GM23338 (cell line): ENCODE data around the gene GNB2. TPM values are rescaled to one million over a fixed set of nuclear protein-coding genes. Genes with fewer than 3 reads are reported as not detected.

ENCODE experiments used
- ATAC-seq: fragments of 200-7000 bp; cut with Tn5 transposase; 3 replicates; pipeline ENCODE4 v1.9.1; 2020
- DNase-seq: peaks from one replicate; pipeline ENCODE4 v3.0.0-alpha.2; 2015; ENCODE audit warnings: low spot score
- H2AFZ ChIP-seq: fragments of 200-600 bp; sonication (generic); 2 replicates; pipeline ENCODE4 v1.8.0; 2016; ENCODE audit warnings: antibody characterized with exemption, mild to moderate bottlenecking, moderate library complexity
- H3F3A ChIP-seq: fragments of 200-600 bp; sonication (generic); replicated peaks from 2 replicates; pipeline ENCODE4 v1.8.0; 2017; ENCODE audit warnings: antibody characterized with exemption, mixed run types, low read depth
- H3K27ac ChIP-seq: fragments of 200-600 bp; sonication (generic); 2 replicates; pipeline ENCODE4 v1.6.1; 2016; ENCODE audit warnings: low read depth
- H3K27me3 ChIP-seq: fragments of 200-600 bp; sonication (generic); 2 replicates; pipeline ENCODE4 v1.8.0; 2016; ENCODE audit warnings: mild to moderate bottlenecking, mixed run types, moderate library complexity; ENCODE audit not compliant: insufficient read depth
- H3K36me3 ChIP-seq: fragments of 200-600 bp; sonication (generic); 2 replicates; pipeline ENCODE4 v1.8.0; 2016; ENCODE audit warnings: mild to moderate bottlenecking; ENCODE audit not compliant: insufficient read depth
- H3K4me1 ChIP-seq: fragments of 200-600 bp; sonication (generic); 2 replicates; pipeline ENCODE4 v1.8.0; 2016; ENCODE audit warnings: mild to moderate bottlenecking, moderate library complexity; ENCODE audit not compliant: insufficient read depth
- H3K4me2 ChIP-seq: fragments of 200-600 bp; sonication (generic); 2 replicates; pipeline ENCODE4 v1.7.1; 2017; ENCODE audit warnings: mixed run types
- H3K4me3 ChIP-seq: fragments of 200-600 bp; sonication (generic); 2 replicates; pipeline ENCODE4 v1.6.1; 2016; ENCODE audit warnings: mixed run types
- H3K79me2 ChIP-seq: fragments of 200-600 bp; sonication (generic); replicated peaks from 2 replicates; pipeline ENCODE4 v1.8.0; 2017; ENCODE audit warnings: mild to moderate bottlenecking; ENCODE audit not compliant: insufficient read depth
- H3K9me2 ChIP-seq: fragments of 200-600 bp; sonication (generic); 2 replicates; pipeline ENCODE4 v1.8.0; 2017; ENCODE audit not compliant: insufficient read depth
- H4K20me1 ChIP-seq: fragments of 200-600 bp; sonication (generic); replicated peaks from 2 replicates; pipeline ENCODE4 v1.8.0; 2017; ENCODE audit warnings: mild to moderate bottlenecking; ENCODE audit not compliant: insufficient read depth
- H3K27ac Mint-ChIP-seq: 2 replicates; pipeline ENCODE4 v1.8.0; 2020; ENCODE audit warnings: inconsistent platforms, mild to moderate bottlenecking, moderate library complexity, mixed read lengths
- H3K27me3 Mint-ChIP-seq: 3 replicates; pipeline ENCODE4 v1.8.0; 2022; ENCODE audit warnings: low read depth, mild to moderate bottlenecking, moderate library complexity, mixed read lengths, inconsistent platforms; ENCODE audit not compliant: insufficient read depth, poor library complexity
- H3K36me3 Mint-ChIP-seq: 3 replicates; pipeline ENCODE4 v1.8.0; 2021; ENCODE audit warnings: low read depth, mild to moderate bottlenecking, inconsistent platforms, moderate library complexity, mixed read lengths
- H3K4me1 Mint-ChIP-seq: 3 replicates; pipeline ENCODE4 v1.8.0; 2020; ENCODE audit warnings: mild to moderate bottlenecking, inconsistent platforms, mixed read lengths
- H3K4me3 Mint-ChIP-seq: 3 replicates; pipeline ENCODE4 v1.8.0; 2021; ENCODE audit warnings: moderate library complexity, mild to moderate bottlenecking, inconsistent platforms, mixed read lengths
- H3K9me3 Mint-ChIP-seq: 3 replicates; pipeline ENCODE4 v1.8.0; 2020; ENCODE audit warnings: moderate library complexity, mild to moderate bottlenecking, inconsistent platforms, mixed read lengths
- JUNB ChIP-seq: IDR thresholded peaks from one replicate; pipeline ENCODE4 v1.6.1; 2016; ENCODE audit warnings: antibody characterized with exemption; ENCODE audit not compliant: unreplicated experiment
- NANOG ChIP-seq: IDR thresholded peaks from 2 replicates; pipeline ENCODE4 v1.6.1; 2016; ENCODE audit warnings: antibody characterized with exemption, borderline replicate concordance
- POLR2AphosphoS5 ChIP-seq: IDR thresholded peaks from 2 replicates; pipeline ENCODE4 v1.6.1; 2016; ENCODE audit warnings: antibody characterized with exemption, low read depth
- STAT1 ChIP-seq: IDR thresholded peaks from one replicate; pipeline ENCODE4 v1.6.1; 2016; ENCODE audit warnings: antibody characterized with exemption; ENCODE audit not compliant: unreplicated experiment
- ZNF114 ChIP-seq: fragments of 250-450 bp; sonication (Bioruptor Pico); IDR thresholded peaks from 2 replicates; pipeline ENCODE4 v1.5.0; 2020; ENCODE audit warnings: mild to moderate bottlenecking, moderate library complexity
- ZNF462 ChIP-seq: fragments of 250-450 bp; sonication (Bioruptor Pico); IDR thresholded peaks from 2 replicates; pipeline ENCODE4 v1.5.0; 2020; ENCODE audit warnings: mild to moderate bottlenecking, moderate library complexity
- polyA plus RNA-seq: library from polyadenylated mRNA; unstranded; fragments of >200 nt; fragmentation: Nextera tagmentation; extraction: Ambion mirVana; gene quantifications from 2 replicates; pipeline ENCODE4 v1.2.1, GENCODE V29; 2016
- total RNA-seq: library from RNA; depleted of rRNA; stranded (reverse); fragments of >200 nt; shearing (Covaris generic); gene quantifications from 2 replicates; pipeline ENCODE4 v1.2.3, GENCODE V29; 2014
- TF ChIP-seq, protein P1 (sequence below): IDR thresholded peaks from one replicate; pipeline ENCODE4 v1.6.1; 2018; ENCODE audit warnings: antibody characterized with exemption; ENCODE audit not compliant: unreplicated experiment
- TF ChIP-seq, protein P2 (sequence below), 2 experiments: fragments of 200-600 bp in 1 of 2; sonication (generic) in 1 of 2; conservative IDR thresholded peaks; 2 replicates each; pipeline versions ENCODE4 v1.5.1 to v1.6.1; 2016 to 2017; ENCODE audit warnings: antibody characterized with exemption in 2 of 2, low read depth in 2 of 2, mild to moderate bottlenecking in 2 of 2, moderate library complexity in 1 of 2

The GNB2 gene
- total and polyA plus RNA-seq, 2 experiments from 2014 or later: 112 to 153 TPM

DNA sequence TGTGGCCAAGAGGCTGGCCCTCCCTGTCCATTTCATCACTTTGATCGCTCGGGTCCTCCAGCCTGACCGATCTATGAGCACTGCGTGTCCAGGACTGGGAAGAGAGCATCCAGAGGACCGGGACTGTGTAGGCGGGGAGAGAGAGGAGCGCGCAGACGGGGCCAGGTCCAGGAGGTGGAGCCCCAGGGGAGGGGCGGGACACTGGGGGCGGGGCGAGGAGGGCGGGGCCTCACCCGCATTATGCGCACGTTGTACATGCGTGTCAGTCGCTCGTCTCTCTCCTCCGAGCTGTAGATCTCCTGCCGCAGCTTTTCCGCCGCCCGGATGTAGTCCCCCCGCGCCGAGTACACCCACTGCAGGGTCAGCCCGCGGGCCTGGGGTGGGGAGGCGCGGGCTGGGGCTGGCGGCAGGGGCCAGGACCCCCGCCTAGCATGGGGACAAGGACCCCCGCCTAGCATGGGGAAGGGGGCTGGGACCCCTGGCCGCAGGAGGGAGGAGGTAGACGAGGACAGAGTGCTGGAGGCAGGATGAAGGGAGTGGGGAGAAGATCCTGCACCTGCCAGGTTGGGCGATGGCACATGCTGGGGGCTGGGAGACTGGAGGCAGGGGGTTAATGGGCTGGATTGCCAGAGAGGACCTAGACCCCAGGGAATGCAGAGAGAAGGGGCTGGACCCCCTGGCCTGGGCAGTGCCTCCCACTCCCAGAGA, 46.9 kb upstream of the GNB2 start (continued):
- TF ChIP-seq, protein P1, sequence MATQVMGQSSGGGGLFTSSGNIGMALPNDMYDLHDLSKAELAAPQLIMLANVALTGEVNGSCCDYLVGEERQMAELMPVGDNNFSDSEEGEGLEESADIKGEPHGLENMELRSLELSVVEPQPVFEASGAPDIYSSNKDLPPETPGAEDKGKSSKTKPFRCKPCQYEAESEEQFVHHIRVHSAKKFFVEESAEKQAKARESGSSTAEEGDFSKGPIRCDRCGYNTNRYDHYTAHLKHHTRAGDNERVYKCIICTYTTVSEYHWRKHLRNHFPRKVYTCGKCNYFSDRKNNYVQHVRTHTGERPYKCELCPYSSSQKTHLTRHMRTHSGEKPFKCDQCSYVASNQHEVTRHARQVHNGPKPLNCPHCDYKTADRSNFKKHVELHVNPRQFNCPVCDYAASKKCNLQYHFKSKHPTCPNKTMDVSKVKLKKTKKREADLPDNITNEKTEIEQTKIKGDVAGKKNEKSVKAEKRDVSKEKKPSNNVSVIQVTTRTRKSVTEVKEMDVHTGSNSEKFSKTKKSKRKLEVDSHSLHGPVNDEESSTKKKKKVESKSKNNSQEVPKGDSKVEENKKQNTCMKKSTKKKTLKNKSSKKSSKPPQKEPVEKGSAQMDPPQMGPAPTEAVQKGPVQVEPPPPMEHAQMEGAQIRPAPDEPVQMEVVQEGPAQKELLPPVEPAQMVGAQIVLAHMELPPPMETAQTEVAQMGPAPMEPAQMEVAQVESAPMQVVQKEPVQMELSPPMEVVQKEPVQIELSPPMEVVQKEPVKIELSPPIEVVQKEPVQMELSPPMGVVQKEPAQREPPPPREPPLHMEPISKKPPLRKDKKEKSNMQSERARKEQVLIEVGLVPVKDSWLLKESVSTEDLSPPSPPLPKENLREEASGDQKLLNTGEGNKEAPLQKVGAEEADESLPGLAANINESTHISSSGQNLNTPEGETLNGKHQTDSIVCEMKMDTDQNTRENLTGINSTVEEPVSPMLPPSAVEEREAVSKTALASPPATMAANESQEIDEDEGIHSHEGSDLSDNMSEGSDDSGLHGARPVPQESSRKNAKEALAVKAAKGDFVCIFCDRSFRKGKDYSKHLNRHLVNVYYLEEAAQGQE: peak; percentile 12
- TF ChIP-seq POLR2AphosphoS5 (peak; percentile 76), ZNF114 (CRISPR knock-in tag) (no peak), NANOG (no peak)

GRCh38 chr7:100627238-100627549, 46.3 kb upstream of the GNB2 start:
- Mint-ChIP-seq H3K4me3 (peak overlapping the region; percentile 69), H3K4me1 (peaks cover 6% of the 10 kb centered on the region; the same call in 2 of the 3 replicates), H3K9me3 (no peaks in the 10 kb centered on the region; the same call in 2 of the 3 replicates), H3K36me3 (no peaks in the 10 kb centered on the region; the same call in 2 of the 3 replicates), H3K27ac (no peak overlapping the region), H3K27me3 (peaks cover 24% of the 10 kb centered on the region)
- H4K20me1 ChIP-seq: no peaks in the 10 kb centered on the region
- H3K4me1 ChIP-seq: peaks cover 15% of the 10 kb centered on the region
- H3K36me3 ChIP-seq: no peaks in the 10 kb centered on the region
- H3F3A ChIP-seq: 0 out of 2 replicates have a peak, but pooled peaks cover 2% of the 10 kb centered on the region
- peak overlapping the region; percentile 96 for H3K4me2 ChIP-seq
- ATAC-seq (no peak; the same call in 2 of the 3 replicates), DNase-seq (no peak)
- no peak overlapping the region for H3K27ac ChIP-seq
- H2AFZ ChIP-seq: 0 out of 2 replicates have a peak overlapping the region, but pooled peaks have one; percentile 83
- H3K79me2 ChIP-seq: no peaks in the 10 kb centered on the region
- peaks cover 6% of the 10 kb centered on the region; the same call in 1 of the 2 replicates for H3K27me3 ChIP-seq
- H3K4me3 ChIP-seq: peak overlapping the region; percentile 74
- no peaks in the 10 kb centered on the region for H3K9me2 ChIP-seq
- TF ChIP-seq ZNF462 (no peak), POLR2AphosphoS5 (no peak), ZNF114 (CRISPR knock-in tag) (no peak), JUNB (no peak), STAT1 (no peak)
- TF ChIP-seq, protein P1: no peak
- TF ChIP-seq, protein P2, sequence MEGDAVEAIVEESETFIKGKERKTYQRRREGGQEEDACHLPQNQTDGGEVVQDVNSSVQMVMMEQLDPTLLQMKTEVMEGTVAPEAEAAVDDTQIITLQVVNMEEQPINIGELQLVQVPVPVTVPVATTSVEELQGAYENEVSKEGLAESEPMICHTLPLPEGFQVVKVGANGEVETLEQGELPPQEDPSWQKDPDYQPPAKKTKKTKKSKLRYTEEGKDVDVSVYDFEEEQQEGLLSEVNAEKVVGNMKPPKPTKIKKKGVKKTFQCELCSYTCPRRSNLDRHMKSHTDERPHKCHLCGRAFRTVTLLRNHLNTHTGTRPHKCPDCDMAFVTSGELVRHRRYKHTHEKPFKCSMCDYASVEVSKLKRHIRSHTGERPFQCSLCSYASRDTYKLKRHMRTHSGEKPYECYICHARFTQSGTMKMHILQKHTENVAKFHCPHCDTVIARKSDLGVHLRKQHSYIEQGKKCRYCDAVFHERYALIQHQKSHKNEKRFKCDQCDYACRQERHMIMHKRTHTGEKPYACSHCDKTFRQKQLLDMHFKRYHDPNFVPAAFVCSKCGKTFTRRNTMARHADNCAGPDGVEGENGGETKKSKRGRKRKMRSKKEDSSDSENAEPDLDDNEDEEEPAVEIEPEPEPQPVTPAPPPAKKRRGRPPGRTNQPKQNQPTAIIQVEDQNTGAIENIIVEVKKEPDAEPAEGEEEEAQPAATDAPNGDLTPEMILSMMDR (conservative IDR thresholded peaks at IDR 0.05; ENCODE audit: low read depth in 2 of 2): no peak
